Uterus (tissue), 2 donors: ENCODE results near the gene SKIC3.

Experiments used
- CTCF ChIP-seq, 4 experiments: fragments of 200-600 bp in 2 of 4; fragments of 450-650 bp in 2 of 4; sonication (generic) in 2 of 4; IDR thresholded peaks; one replicate each; pipeline ENCODE4 v1.5.1; 2016 to 2019; ENCODE audit warnings: antibody characterized with exemption in 4 of 4, mild to moderate bottlenecking in 2 of 4, moderate library complexity in 1 of 4
- POLR2A ChIP-seq, 2 donors: fragments of 450-650 bp; IDR thresholded peaks; one replicate each; pipeline ENCODE4 v1.6.1; 2016; ENCODE audit warnings: antibody characterized with exemption in 2 of 2, mild to moderate bottlenecking in 1 of 2, moderate library complexity in 1 of 2

- no peak for TF ChIP-seq POLR2A (IDR thresholded peaks at IDR 0.05)
- TF ChIP-seq CTCF (IDR thresholded peaks at IDR 0.05), result no peak
Measured at GRCh38 chr5:95591490-95591901, 36.7 kb upstream of the SKIC3 start.
